HEK293T (cell line): ENCODE data around the gene APOLD1.
A peak's percentile ranks its signal among the peaks of the same experiment; 100 is the strongest.

ENCODE experiments used
- CTCF ChIA-PET: fragments of 350-600 bp; formaldehyde crosslinking; extraction: SDS; loops from one replicate; lab custom pipeline; 2021; ENCODE audit warnings: antibody characterized with exemption, inconsistent platforms; lab: Yijun Ruan, JAX
- POLR2A ChIA-PET: fragments of 350-600 bp; formaldehyde crosslinking; extraction: SDS; loops from one replicate; lab custom pipeline; 2020; ENCODE audit warnings: antibody characterized with exemption, inconsistent platforms; lab: Yijun Ruan, JAX
- DNase-seq: peaks from one replicate; pipeline ENCODE4 v3.0.0; 2012; ENCODE audit warnings: mixed read lengths; ENCODE audit errors: extremely low spot score
- ARNT ChIP-seq: fragments of 450-650 bp; IDR thresholded peaks from 2 replicates; pipeline ENCODE4 v1.6.1; 2017; ENCODE audit warnings: mild to moderate bottlenecking
- BHLHE40 ChIP-seq: fragments of 450-650 bp; IDR thresholded peaks from 2 replicates; pipeline ENCODE4 v1.6.1; 2016; ENCODE audit warnings: mild to moderate bottlenecking, moderate library complexity, borderline replicate concordance
- CTBP1 ChIP-seq: fragments of 450-650 bp; IDR thresholded peaks from 2 replicates; pipeline ENCODE4 v1.6.1; 2016; ENCODE audit warnings: borderline replicate concordance
- ELF4 ChIP-seq: fragments of 450-650 bp; IDR thresholded peaks from 2 replicates; pipeline ENCODE4 v1.6.1; 2017; ENCODE audit warnings: antibody characterized with exemption
- FOXA1 ChIP-seq: fragments of 450-650 bp; IDR thresholded peaks from 2 replicates; pipeline ENCODE4 v1.6.1; 2016; ENCODE audit warnings: mild to moderate bottlenecking
- FOXK2 ChIP-seq: fragments of 450-650 bp; IDR thresholded peaks from 2 replicates; pipeline ENCODE4 v1.6.1; 2016; ENCODE audit warnings: mild to moderate bottlenecking
- FOXM1 ChIP-seq: fragments of 450-650 bp; IDR thresholded peaks from 2 replicates; pipeline ENCODE4 v1.6.1; 2017; ENCODE audit warnings: mild to moderate bottlenecking, borderline replicate concordance
- HDGF ChIP-seq: fragments of 450-650 bp; IDR thresholded peaks from 2 replicates; pipeline ENCODE4 v1.6.1; 2017; ENCODE audit warnings: antibody characterized with exemption, borderline replicate concordance
- L3MBTL2 ChIP-seq: fragments of 450-650 bp; conservative IDR thresholded peaks from 2 replicates; pipeline ENCODE4 v1.6.1; 2016; ENCODE audit warnings: mild to moderate bottlenecking
- LEF1 ChIP-seq: fragments of 450-650 bp; IDR thresholded peaks from 2 replicates; pipeline ENCODE4 v1.6.1; 2017; ENCODE audit warnings: mild to moderate bottlenecking, borderline replicate concordance
- NFRKB ChIP-seq: fragments of 450-650 bp; IDR thresholded peaks from 2 replicates; pipeline ENCODE4 v1.6.1; 2016; ENCODE audit warnings: mild to moderate bottlenecking, moderate library complexity
- SP1 ChIP-seq: fragments of 450-650 bp; IDR thresholded peaks from 2 replicates; pipeline ENCODE4 v1.6.1; 2017
- SUZ12 ChIP-seq: fragments of 450-650 bp; IDR thresholded peaks from 2 replicates; pipeline ENCODE4 v1.6.1; 2016; ENCODE audit warnings: mild to moderate bottlenecking
- TARDBP ChIP-seq: fragments of 450-650 bp; IDR thresholded peaks from 2 replicates; pipeline ENCODE4 v1.6.1; 2016
- ZNF384 ChIP-seq: fragments of 450-650 bp; IDR thresholded peaks from 2 replicates; pipeline ENCODE4 v1.6.1; 2016
- TF ChIP-seq, protein P1 (sequence below): fragments of 450-650 bp; IDR thresholded peaks from 2 replicates; pipeline ENCODE4 v1.6.1; 2016

APOLD1 gene

GRCh38 chr12:12790956-12791355 is 5.5 kb downstream of the APOLD1 start:
- DNase-seq = no peak
- POLR2A ChIA-PET = no interaction called here
- TF ChIP-seq ZNF384 (no peak), ARNT (no peak), TARDBP (no peak), NFRKB (no peak), L3MBTL2 (no peak), CTBP1 (no peak), FOXM1 (no peak), FOXA1 (no peak), ELF4 (no peak), LEF1 (no peak), SP1 (no peak), FOXK2 (no peak), BHLHE40 (no peak), HDGF (no peak)
- TF ChIP-seq, protein P1, sequence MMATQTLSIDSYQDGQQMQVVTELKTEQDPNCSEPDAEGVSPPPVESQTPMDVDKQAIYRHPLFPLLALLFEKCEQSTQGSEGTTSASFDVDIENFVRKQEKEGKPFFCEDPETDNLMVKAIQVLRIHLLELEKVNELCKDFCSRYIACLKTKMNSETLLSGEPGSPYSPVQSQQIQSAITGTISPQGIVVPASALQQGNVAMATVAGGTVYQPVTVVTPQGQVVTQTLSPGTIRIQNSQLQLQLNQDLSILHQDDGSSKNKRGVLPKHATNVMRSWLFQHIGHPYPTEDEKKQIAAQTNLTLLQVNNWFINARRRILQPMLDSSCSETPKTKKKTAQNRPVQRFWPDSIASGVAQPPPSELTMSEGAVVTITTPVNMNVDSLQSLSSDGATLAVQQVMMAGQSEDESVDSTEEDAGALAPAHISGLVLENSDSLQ = no peak
- CTCF ChIA-PET = no interaction called here

- TF ChIP-seq, protein P1 = peak; percentile 77
- TF ChIP-seq ELF4 = no peak
- ChIA-PET CTCF (interaction anchor here (0.7 to 1.6 kb wide), 2 partner anchors 19 to 87 kb away, joined by 4 read pairs; no protein-coding TSS in a partner anchor), POLR2A (interaction anchor here (0.9 to 1.4 kb wide), 2 partner anchors 22 to 45 kb away, joined by 3 to 5 read pairs; partner anchors contain the start of gene DDX47)
- no peak for DNase-seq
Measured at GRCh38 chr12:12791756-12792369, 6.4 kb downstream of the APOLD1 start.

- ChIA-PET CTCF (interaction anchor here (0.7 to 1.6 kb wide), 3 partner anchors 16 to 87 kb away, joined by 4 to 6 read pairs (median 4); no protein-coding TSS in a partner anchor), POLR2A (interaction anchor here (0.9 to 1.4 kb wide), 2 partner anchors 21 to 45 kb away, joined by 3 to 5 read pairs; partner anchors contain the start of gene DDX47)
- DNase-seq = no peak
- TF ChIP-seq FOXK2 (no peak), NFRKB (no peak)
Measured at GRCh38 chr12:12792421-12792820, 7.0 kb downstream of the APOLD1 start.

- DNase-seq = no peak
- ChIA-PET POLR2A (no interaction called here), CTCF (no interaction called here)
- no peak for TF ChIP-seq ELF4
- TF ChIP-seq SUZ12 = no peak
- TF ChIP-seq NFRKB = no peak
- TF ChIP-seq FOXK2 = no peak
- no peak for TF ChIP-seq SP1
- TF ChIP-seq, protein P1 = no peak
- no peak for TF ChIP-seq FOXA1
- TF ChIP-seq ZNF384 = no peak
- TF ChIP-seq L3MBTL2 = no peak
- no peak for TF ChIP-seq FOXM1
- TF ChIP-seq HDGF = no peak
- no peak for TF ChIP-seq LEF1
- no peak for TF ChIP-seq TARDBP
- no peak for TF ChIP-seq ARNT
- no peak for TF ChIP-seq BHLHE40
- TF ChIP-seq CTBP1 = no peak
Measured at GRCh38 chr12:12794686-12795085, 9.2 kb downstream of the APOLD1 start.

- TF ChIP-seq SP1 (no peak), CTBP1 (no peak), FOXM1 (no peak), FOXA1 (no peak), NFRKB (no peak), BHLHE40 (no peak), LEF1 (no peak), L3MBTL2 (no peak), TARDBP (no peak), SUZ12 (no peak), HDGF (no peak), FOXK2 (no peak), ELF4 (no peak)
- TF ChIP-seq, protein P1 = no peak
- ChIA-PET POLR2A (no interaction called here), CTCF (interaction anchor here (0.6 kb wide), 1 partner anchor 206 kb away, joined by 5 read pairs; no protein-coding TSS in a partner anchor)
- no peak for DNase-seq
Measured at GRCh38 chr12:12796171-12796570, 10.7 kb downstream of the APOLD1 start.
